ENCODE results near the gene ZNF689. TPM values are rescaled to one million over a fixed set of nuclear protein-coding genes. Genes with fewer than 3 reads are reported as not detected.
"Not testable (repeated sequence)": the region's sequence is repeated elsewhere in the genome, so short reads cannot be mapped to it uniquely, and the experiment has no call there.

ZNF689 gene
- total RNA-seq, 1 donor from 2014 or later: 7.7 TPM

GRCh38 chr16:30649725-30650368 is 39.7 kb upstream of the ZNF689 start:
- H3K4me3 ChIP-seq (ENCODE audit: low read depth, low read length): peak overlapping the region; percentile 52
- no peak for TF ChIP-seq CTCF (conservative IDR thresholded peaks at IDR 0.05; ENCODE audit: low read depth, low read length)
- no peak for DNase-seq (ENCODE audit: low read depth)

GRCh38 chr16:30647274-30647571 is 37.0 kb upstream of the ZNF689 start:
- TF ChIP-seq CTCF (conservative IDR thresholded peaks at IDR 0.05; ENCODE audit: low read depth, low read length): no peak
- no peak for DNase-seq (ENCODE audit: low read depth)
- H3K4me3 ChIP-seq (ENCODE audit: low read depth, low read length): no peak overlapping the region

GRCh38 chr16:30645727-30646126 is 35.5 kb upstream of the ZNF689 start:
- DNase-seq (ENCODE audit: low read depth): no peak
- no peak for TF ChIP-seq CTCF (conservative IDR thresholded peaks at IDR 0.05; ENCODE audit: low read depth, low read length)
- H3K4me3 ChIP-seq (ENCODE audit: low read depth, low read length): no peak overlapping the region

- H3K4me3 ChIP-seq (ENCODE audit: low read depth, low read length): no peak overlapping the region
- TF ChIP-seq CTCF (conservative IDR thresholded peaks at IDR 0.05; ENCODE audit: low read depth, low read length): no peak
- DNase-seq (ENCODE audit: low read depth): no peak
These were observed 34.2 kb upstream of the ZNF689 start for GRCh38 chr16:30644334-30644830.

- H3K4me3 ChIP-seq (ENCODE audit: low read depth, low read length): no peak overlapping the region
- TF ChIP-seq CTCF (conservative IDR thresholded peaks at IDR 0.05; ENCODE audit: low read depth, low read length): no peak
- DNase-seq (ENCODE audit: low read depth): no peak
These were observed 31.3 kb upstream of the ZNF689 start for GRCh38 chr16:30641378-30641982.

GRCh38 chr16:30637944-30638343 is 27.8 kb upstream of the ZNF689 start:
- no peak overlapping the region for H3K4me3 ChIP-seq (ENCODE audit: low read depth, low read length)
- TF ChIP-seq CTCF (conservative IDR thresholded peaks at IDR 0.05; ENCODE audit: low read depth, low read length): peak; percentile 78
- no peak for DNase-seq (ENCODE audit: low read depth)

- not testable (repeated sequence) for H3K4me3 ChIP-seq (ENCODE audit: low read depth, low read length); DNase-seq (ENCODE audit: low read depth)
These were observed 26.9 kb upstream of the ZNF689 start for GRCh38 chr16:30637139-30637538.
